ENCODE data around the gene TKTL1. TPM values are rescaled to one million over a fixed set of nuclear protein-coding genes. Genes with fewer than 3 reads are reported as not detected.

TKTL1 gene
- total and polyA plus RNA-seq, 4 donors = 0.23 to 0.24 TPM; not detected in 2

DNA sequence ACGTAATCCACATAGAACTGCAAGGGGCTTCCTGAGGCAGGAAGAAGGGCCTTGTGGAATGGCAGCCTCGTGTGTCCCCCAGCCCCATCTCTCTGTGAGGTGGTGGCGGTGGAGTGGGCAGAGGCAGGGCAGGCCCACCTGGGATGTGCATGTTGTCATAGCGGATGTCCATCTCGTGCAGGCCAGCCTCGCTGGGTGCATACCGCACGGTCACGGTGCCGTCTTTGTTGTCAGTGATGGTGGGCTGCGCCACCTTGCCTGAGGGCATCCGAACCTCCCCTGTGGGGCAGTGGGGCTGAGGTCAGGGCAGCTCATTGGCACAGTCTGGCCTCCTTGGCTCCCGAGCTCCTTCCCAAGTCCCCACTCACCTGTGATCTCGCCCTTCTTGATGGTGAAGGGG lies 58.4 kb downstream of the TKTL1 start:
- intact Hi-C loops (cut with DNase I) = no loop called here
- Histone ChIP-seq H3K27ac (ENCODE audit: low read depth in 1 of 2, low read length in 2 of 2) (no peak overlapping the region), H3K27me3 (ENCODE audit: control insufficient read depth in 1 of 2, insufficient read depth in 2 of 2, low read length in 1 of 2) (no peaks in the 10 kb centered on the region), H3K9me3 (ENCODE audit: control insufficient read depth, low read length) (no peaks in the 10 kb centered on the region), H3K36me3 (ENCODE audit: control insufficient read depth in 1 of 2, insufficient read depth in 2 of 2, low read length in 1 of 2) (peaks cover 0 to 31% of the 10 kb centered on the region in 2 donors), H3K4me1 (ENCODE audit: control insufficient read depth in 1 of 2, insufficient read depth in 2 of 2, low read length in 2 of 2) (no peaks in the 10 kb centered on the region), H3K4me3 (ENCODE audit: low read length in 2 of 2) (no peak overlapping the region)
- ATAC-seq (ENCODE audit: low FRiP score) (no peak), DNase-seq (no peak)
- 62 to 78% methylated on average over 14 of the region's 14 CpGs for WGBS, 2 donors

DNA sequence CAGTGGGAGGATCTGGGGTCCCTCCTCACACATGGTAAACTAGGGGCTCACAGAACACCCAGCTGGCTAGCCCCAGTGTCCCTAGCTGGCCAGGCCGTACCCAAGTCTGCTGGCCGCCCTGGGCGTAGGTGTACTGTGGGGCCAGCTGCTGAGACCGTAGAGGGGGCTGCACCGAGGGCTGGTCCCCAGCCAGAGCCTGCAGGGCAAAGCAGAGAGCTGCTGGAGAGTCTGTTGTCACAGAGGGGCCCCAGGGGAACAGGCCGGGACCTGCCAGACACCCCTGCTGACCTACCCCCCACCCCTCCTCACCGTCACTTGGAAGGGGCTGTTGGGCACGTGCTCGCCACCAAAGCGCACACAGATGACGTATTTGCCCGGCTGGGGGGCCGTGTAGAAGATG lies 58.9 kb downstream of the TKTL1 start:
- H3K27ac ChIP-seq (ENCODE audit: low read depth in 1 of 2, low read length in 2 of 2) = no peak overlapping the region
- peaks cover 0 to 35% of the 10 kb centered on the region in 2 donors for H3K36me3 ChIP-seq (ENCODE audit: control insufficient read depth in 1 of 2, insufficient read depth in 2 of 2, low read length in 1 of 2)
- no peaks in the 10 kb centered on the region for H3K27me3 ChIP-seq (ENCODE audit: control insufficient read depth in 1 of 2, insufficient read depth in 2 of 2, low read length in 1 of 2)
- no peaks in the 10 kb centered on the region for H3K4me1 ChIP-seq (ENCODE audit: control insufficient read depth in 1 of 2, insufficient read depth in 2 of 2, low read length in 2 of 2)
- WGBS, 2 donors = 60 to 74% methylated on average over 13 of the region's 13 CpGs
- no peak overlapping the region for H3K4me3 ChIP-seq (ENCODE audit: low read length in 2 of 2)
- no peaks in the 10 kb centered on the region for H3K9me3 ChIP-seq (ENCODE audit: control insufficient read depth, low read length)
- DNase-seq (no peak), ATAC-seq (ENCODE audit: low FRiP score) (no peak)
- intact Hi-C loops (cut with DNase I) = no loop called here

DNA sequence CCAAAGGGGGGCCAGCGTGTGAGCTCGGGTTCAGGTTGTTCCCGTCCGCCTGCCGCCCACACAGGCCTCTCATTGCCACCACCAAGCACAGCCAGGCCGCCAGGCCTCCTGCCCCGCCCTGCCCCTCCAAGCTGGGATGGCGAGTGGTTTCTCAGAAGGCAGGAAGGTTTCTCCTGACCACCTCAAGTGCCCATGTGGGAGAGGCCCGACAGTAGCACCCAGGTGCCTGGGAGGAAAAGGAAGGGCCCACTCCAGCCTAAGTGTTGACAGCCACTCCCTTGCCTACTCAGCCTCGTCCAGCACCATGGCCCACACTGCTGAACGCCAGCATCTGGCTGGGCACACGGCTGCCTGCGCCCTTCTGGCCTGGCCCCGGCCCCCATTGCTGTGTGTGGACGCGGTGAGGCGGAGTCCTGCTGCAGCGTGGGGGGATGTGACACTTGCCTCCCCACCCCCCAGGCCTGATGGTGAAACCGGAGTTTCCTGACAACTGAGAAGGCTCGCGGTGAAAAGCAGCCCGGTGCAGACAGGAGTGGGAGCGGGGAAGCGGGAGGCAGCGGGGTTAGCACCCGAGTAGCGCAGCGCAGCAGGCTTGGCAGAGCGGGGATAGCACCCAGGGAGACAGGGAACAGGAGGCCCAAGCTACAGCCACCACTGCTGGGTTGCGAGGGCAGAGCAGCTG lies 59.6 kb downstream of the TKTL1 start:
- H3K27me3 ChIP-seq (ENCODE audit: control insufficient read depth in 1 of 2, insufficient read depth in 2 of 2, low read length in 1 of 2) = no peaks in the 10 kb centered on the region
- 54 to 72% methylated on average over 30 of the region's 30 CpGs for WGBS, 2 donors
- no peaks in the 10 kb centered on the region for H3K4me1 ChIP-seq (ENCODE audit: control insufficient read depth in 1 of 2, insufficient read depth in 2 of 2, low read length in 2 of 2)
- H3K9me3 ChIP-seq (ENCODE audit: control insufficient read depth, low read length) = no peaks in the 10 kb centered on the region
- peaks cover 0 to 39% of the 10 kb centered on the region in 2 donors for H3K36me3 ChIP-seq (ENCODE audit: control insufficient read depth in 1 of 2, insufficient read depth in 2 of 2, low read length in 1 of 2)
- H3K4me3 ChIP-seq (ENCODE audit: low read length in 2 of 2) = no peak overlapping the region
- intact Hi-C loops (cut with DNase I) = no loop called here
- ATAC-seq (ENCODE audit: low FRiP score) (no peak), DNase-seq (no peak)
- peak overlapping the region in 1 of 2 donors; percentile 21 for H3K27ac ChIP-seq (ENCODE audit: low read depth in 1 of 2, low read length in 2 of 2)

DNA sequence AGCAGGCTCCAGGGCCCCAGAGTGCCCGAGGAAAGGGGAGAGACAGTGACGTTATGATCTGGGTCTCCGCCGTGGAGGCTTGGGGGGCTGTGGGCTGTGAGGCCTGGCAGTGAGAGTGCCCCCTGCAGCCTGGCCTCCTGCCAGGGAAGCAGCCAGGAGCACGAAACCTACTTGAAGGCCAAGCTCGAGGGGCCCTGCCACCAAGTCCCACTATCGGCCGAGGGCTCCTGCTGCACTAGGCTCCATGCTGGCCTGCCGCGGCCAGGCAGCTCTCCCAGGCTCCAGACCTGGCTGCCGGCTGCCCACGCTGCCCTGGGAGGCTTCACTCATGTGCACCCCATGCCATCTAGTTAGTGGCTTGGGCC lies 60.2 kb downstream of the TKTL1 start:
- H3K4me3 ChIP-seq (ENCODE audit: low read length in 2 of 2) = no peak overlapping the region
- no peaks in the 10 kb centered on the region for H3K9me3 ChIP-seq (ENCODE audit: control insufficient read depth, low read length)
- H3K27me3 ChIP-seq (ENCODE audit: control insufficient read depth in 1 of 2, insufficient read depth in 2 of 2, low read length in 1 of 2) = no peaks in the 10 kb centered on the region
- WGBS, 2 donors = 17 to 68% methylated on average over 12 of the region's 12 CpGs
- peaks cover 0 to 37% of the 10 kb centered on the region in 2 donors for H3K36me3 ChIP-seq (ENCODE audit: control insufficient read depth in 1 of 2, insufficient read depth in 2 of 2, low read length in 1 of 2)
- ATAC-seq (ENCODE audit: low FRiP score) (no peak), DNase-seq (no peak)
- no peaks in the 10 kb centered on the region for H3K4me1 ChIP-seq (ENCODE audit: control insufficient read depth in 1 of 2, insufficient read depth in 2 of 2, low read length in 2 of 2)
- intact Hi-C loops (cut with DNase I) = no loop called here
- peak overlapping the region in 1 of 2 donors; percentile 21 for H3K27ac ChIP-seq (ENCODE audit: low read depth in 1 of 2, low read length in 2 of 2)

DNA sequence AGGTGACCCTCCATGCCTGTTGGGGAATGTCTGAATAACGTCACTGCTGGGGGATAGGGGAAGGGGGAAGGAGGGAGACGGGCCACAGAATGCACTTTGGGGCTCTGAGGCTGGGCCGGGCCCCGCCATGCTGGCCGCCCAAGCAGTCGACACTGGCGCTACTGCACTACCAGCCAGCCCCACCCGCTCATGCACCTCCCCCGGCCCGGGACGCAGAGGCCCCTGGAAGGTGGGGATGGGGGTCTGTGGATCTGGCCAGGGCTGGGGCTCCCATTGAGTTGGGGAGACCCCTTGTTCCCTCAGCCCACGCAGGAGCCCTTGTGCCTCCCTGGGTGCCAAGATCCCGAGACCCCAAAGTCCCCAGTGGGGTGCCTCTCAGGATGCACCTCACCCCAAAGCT lies 61.0 kb downstream of the TKTL1 start:
- intact Hi-C loops (cut with DNase I) = no loop called here
- ATAC-seq (ENCODE audit: low FRiP score) (no peak), DNase-seq (no peak)
- Histone ChIP-seq H3K36me3 (ENCODE audit: control insufficient read depth in 1 of 2, insufficient read depth in 2 of 2, low read length in 1 of 2) (peaks cover 0 to 33% of the 10 kb centered on the region in 2 donors), H3K27me3 (ENCODE audit: control insufficient read depth in 1 of 2, insufficient read depth in 2 of 2, low read length in 1 of 2) (no peaks in the 10 kb centered on the region), H3K9me3 (ENCODE audit: control insufficient read depth, low read length) (no peaks in the 10 kb centered on the region), H3K4me3 (ENCODE audit: low read length in 2 of 2) (no peak overlapping the region), H3K4me1 (ENCODE audit: control insufficient read depth in 1 of 2, insufficient read depth in 2 of 2, low read length in 2 of 2) (no peaks in the 10 kb centered on the region), H3K27ac (ENCODE audit: low read depth in 1 of 2, low read length in 2 of 2) (no peak overlapping the region)
- WGBS, 2 donors = 46 to 54% methylated on average over 10 to 13 of the region's 13 CpGs

DNA sequence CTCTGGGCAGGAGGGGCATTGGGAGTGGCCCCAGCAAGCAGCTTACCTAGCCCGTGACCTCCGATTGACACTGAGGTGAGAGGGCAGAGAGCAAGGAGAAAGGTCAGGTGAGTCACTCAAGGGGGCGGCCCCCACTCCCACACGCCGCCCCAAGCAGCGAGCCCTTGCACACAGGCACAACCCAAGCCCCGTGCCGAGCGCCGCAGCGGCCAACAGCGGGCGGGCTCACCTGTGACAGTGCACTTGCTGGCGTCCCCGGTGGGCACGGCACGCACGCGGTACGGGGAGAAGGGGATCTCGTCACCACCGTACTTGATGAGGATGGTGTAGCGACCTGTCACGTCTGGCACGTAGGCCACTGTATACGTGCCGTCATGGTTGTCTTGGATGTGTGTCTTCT lies 61.6 kb downstream of the TKTL1 start:
- Histone ChIP-seq H3K36me3 (ENCODE audit: control insufficient read depth in 1 of 2, insufficient read depth in 2 of 2, low read length in 1 of 2) (peaks cover 0 to 28% of the 10 kb centered on the region in 2 donors), H3K9me3 (ENCODE audit: control insufficient read depth, low read length) (no peaks in the 10 kb centered on the region), H3K27me3 (ENCODE audit: control insufficient read depth in 1 of 2, insufficient read depth in 2 of 2, low read length in 1 of 2) (no peaks in the 10 kb centered on the region), H3K4me3 (ENCODE audit: low read length in 2 of 2) (no peak overlapping the region), H3K27ac (ENCODE audit: low read depth in 1 of 2, low read length in 2 of 2) (no peak overlapping the region), H3K4me1 (ENCODE audit: control insufficient read depth in 1 of 2, insufficient read depth in 2 of 2, low read length in 2 of 2) (no peaks in the 10 kb centered on the region)
- ATAC-seq (ENCODE audit: low FRiP score) (no peak), DNase-seq (no peak)
- intact Hi-C loops (cut with DNase I) = no loop called here
- 67 to 76% methylated on average over 27 of the region's 27 CpGs for WGBS, 2 donors

DNA sequence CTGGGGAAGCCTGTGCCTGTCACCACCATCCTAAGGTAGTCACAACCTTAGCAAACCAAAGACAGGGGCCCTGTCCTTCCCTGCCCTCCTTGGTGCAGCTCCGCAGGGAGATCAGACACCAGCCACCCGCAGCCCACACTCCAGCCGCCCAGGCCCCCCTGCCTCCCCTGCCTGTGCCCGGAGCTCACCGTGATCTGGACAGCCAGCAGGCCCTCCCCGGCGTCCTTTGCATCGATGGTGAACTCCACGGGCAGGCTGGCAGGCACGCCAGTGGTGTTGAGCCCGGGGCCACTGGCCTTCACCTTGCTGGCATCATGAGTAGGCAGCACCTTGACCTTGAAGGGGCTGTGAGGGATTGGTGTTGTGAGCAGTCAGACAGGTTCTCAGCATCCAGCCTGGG lies 62.4 kb downstream of the TKTL1 start:
- Histone ChIP-seq H3K27me3 (ENCODE audit: control insufficient read depth in 1 of 2, insufficient read depth in 2 of 2, low read length in 1 of 2) (no peaks in the 10 kb centered on the region), H3K9me3 (ENCODE audit: control insufficient read depth, low read length) (no peaks in the 10 kb centered on the region), H3K27ac (ENCODE audit: low read depth in 1 of 2, low read length in 2 of 2) (peak overlapping the region in 1 of 2 donors; percentile 9), H3K4me1 (ENCODE audit: control insufficient read depth in 1 of 2, insufficient read depth in 2 of 2, low read length in 2 of 2) (no peaks in the 10 kb centered on the region), H3K36me3 (ENCODE audit: control insufficient read depth in 1 of 2, insufficient read depth in 2 of 2, low read length in 1 of 2) (peaks cover 0 to 27% of the 10 kb centered on the region in 2 donors), H3K4me3 (ENCODE audit: low read length in 2 of 2) (no peak overlapping the region)
- DNase-seq (no peak), ATAC-seq (ENCODE audit: low FRiP score) (no peak)
- intact Hi-C loops (cut with DNase I) = no loop called here
- WGBS, 2 donors = 63 to 65% methylated on average over 11 of the region's 11 CpGs

DNA sequence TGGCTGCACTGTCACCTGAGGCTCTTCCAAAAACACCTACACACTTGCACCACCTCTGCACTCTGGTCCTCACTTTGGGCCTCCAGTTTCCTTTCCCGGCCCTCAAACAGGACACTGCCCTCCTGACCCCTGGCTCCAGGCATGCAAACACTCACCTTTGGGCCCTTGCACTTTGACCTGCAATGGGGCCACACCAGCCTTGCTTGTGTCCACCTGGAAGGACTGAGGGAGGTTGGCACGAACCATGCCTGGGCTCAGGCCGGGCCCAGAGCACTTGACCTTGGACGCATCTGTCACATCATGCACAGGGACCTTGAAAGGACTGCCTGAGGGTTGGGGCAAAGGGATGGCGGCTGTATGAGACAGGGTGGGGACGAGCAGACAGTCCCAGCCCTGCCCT lies 63.2 kb downstream of the TKTL1 start:
- DNase-seq = no peak
- H3K27ac ChIP-seq (ENCODE audit: low read depth in 1 of 2, low read length in 2 of 2) = no peak overlapping the region

DNA sequence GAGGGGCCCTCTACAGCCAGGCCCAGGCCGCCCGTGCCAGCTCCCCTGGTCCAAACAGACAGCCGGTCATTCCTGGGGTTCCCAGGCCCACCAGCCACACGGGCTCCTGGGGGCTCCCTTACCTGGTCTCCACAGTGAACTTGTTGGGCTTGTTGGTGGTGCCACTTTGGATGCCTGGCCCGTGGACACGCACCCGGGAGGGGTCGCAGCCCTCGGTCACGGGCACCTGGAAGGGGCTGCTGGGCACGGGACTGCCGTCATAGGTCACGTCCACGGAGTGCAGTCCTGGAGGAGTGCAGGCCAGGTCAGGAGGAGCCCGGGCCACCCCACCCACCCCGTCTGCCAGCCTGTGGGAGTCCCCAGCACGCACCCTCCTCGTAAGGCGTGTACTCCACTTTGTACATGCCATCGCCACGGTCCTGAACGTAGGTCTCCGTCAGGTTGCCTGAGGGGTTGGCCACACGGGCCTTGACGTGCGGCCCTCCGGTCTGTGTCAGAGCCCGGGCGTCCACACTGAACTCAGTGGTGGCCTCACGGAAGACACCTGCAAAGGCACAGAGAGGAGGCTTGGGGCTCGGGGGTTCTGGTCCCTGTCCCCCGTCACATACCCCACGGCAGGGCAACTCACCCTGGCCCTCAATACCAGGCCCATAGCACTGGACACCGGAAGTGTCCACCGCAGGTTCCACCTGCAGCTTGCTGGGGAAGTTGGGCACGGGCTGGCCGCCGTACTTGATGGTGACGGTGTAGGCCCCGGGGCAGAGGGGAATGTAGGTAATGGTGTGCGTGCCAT lies 64.0 kb downstream of the TKTL1 start:
- no peak overlapping the region for H3K27ac ChIP-seq (ENCODE audit: low read depth in 1 of 2, low read length in 2 of 2)
- no peaks in the 10 kb centered on the region for H3K27me3 ChIP-seq (ENCODE audit: control insufficient read depth in 1 of 2, insufficient read depth in 2 of 2, low read length in 1 of 2)
- no peaks in the 10 kb centered on the region for H3K4me1 ChIP-seq (ENCODE audit: control insufficient read depth in 1 of 2, insufficient read depth in 2 of 2, low read length in 2 of 2)
- peaks cover 0 to 24% of the 10 kb centered on the region in 2 donors for H3K36me3 ChIP-seq (ENCODE audit: control insufficient read depth in 1 of 2, insufficient read depth in 2 of 2, low read length in 1 of 2)
- DNase-seq (no peak), ATAC-seq (ENCODE audit: low FRiP score) (no peak)
- 59 to 79% methylated on average over 41 of the region's 41 CpGs for WGBS, 2 donors
- intact Hi-C loops (cut with DNase I) = no loop called here
- H3K4me3 ChIP-seq (ENCODE audit: low read length in 2 of 2) = no peak overlapping the region
- no peaks in the 10 kb centered on the region for H3K9me3 ChIP-seq (ENCODE audit: control insufficient read depth, low read length)

More for the DNA sequence above, 63.2 kb downstream of the TKTL1 start:
- Histone ChIP-seq H3K4me3 (ENCODE audit: low read length in 2 of 2) (no peak overlapping the region), H3K36me3 (ENCODE audit: control insufficient read depth in 1 of 2, insufficient read depth in 2 of 2, low read length in 1 of 2) (peaks cover 0 to 26% of the 10 kb centered on the region in 2 donors), H3K27me3 (ENCODE audit: control insufficient read depth in 1 of 2, insufficient read depth in 2 of 2, low read length in 1 of 2) (no peaks in the 10 kb centered on the region), H3K4me1 (ENCODE audit: control insufficient read depth in 1 of 2, insufficient read depth in 2 of 2, low read length in 2 of 2) (no peaks in the 10 kb centered on the region), H3K9me3 (ENCODE audit: control insufficient read depth, low read length) (no peaks in the 10 kb centered on the region)
- 60 to 78% methylated on average over 6 of the region's 6 CpGs for WGBS, 2 donors
- no peak for ATAC-seq (ENCODE audit: low FRiP score)
- intact Hi-C loops (cut with DNase I) = no loop called here

Data from aorta (tissue), 5 donors.